Gastrocnemius medialis (tissue), 4 donors: ENCODE measurements around the gene PTCSC3. TPM values are rescaled to one million over a fixed set of nuclear protein-coding genes. Genes with fewer than 3 reads are reported as not detected.

ENCODE experiments used
- ATAC-seq, 2 donors: fragments of 150-250 bp; one replicate each; pipeline ENCODE4 v1.9.1; 2016
- DNase-seq, 2 donors: peaks; one replicate each; pipeline ENCODE4 v3.0.0-alpha.2; 2019
- H3K27ac ChIP-seq, 4 donors: fragments of 200-600 bp; sonication (generic); 1 replicate in 1 of 4; 2 replicates in 3 of 4; pipeline ENCODE4 v1.5.1; 2016 to 2018; ENCODE audit warnings: mild to moderate bottlenecking in 2 of 4, moderate library complexity in 1 of 4
- H3K27me3 ChIP-seq, 3 donors: fragments of 200-600 bp; sonication (generic) in 2 of 3; 1 replicate in 1 of 3; 2 replicates in 2 of 3; pipeline versions ENCODE4 v1.5.1 to v1.6.0; 2016 to 2019; ENCODE audit warnings: mild to moderate bottlenecking in 1 of 3, moderate library complexity in 1 of 3
- H3K36me3 ChIP-seq, 2 donors: fragments of 200-600 bp; sonication (generic) in 1 of 2; one replicate each; pipeline ENCODE4 v1.5.1; 2017 to 2018
- H3K4me1 ChIP-seq, 2 donors: fragments of 200-600 bp; sonication (generic) in 1 of 2; one replicate each; pipeline ENCODE4 v1.5.1; 2016 to 2017; ENCODE audit warnings: mild to moderate bottlenecking in 2 of 2
- H3K4me3 ChIP-seq, 4 donors: fragments of 200-600 bp; sonication (generic) in 3 of 4; 1 replicate in 1 of 4; 2 replicates in 3 of 4; pipeline ENCODE4 v1.5.1; 2016 to 2019; ENCODE audit warnings: mild to moderate bottlenecking in 2 of 4
- H3K9me3 ChIP-seq, 3 donors: fragments of 200-600 bp; sonication (generic) in 2 of 3; 1 replicate in 1 of 3; 2 replicates in 2 of 3; pipeline ENCODE4 v1.5.1; 2016 to 2019
- CTCF ChIP-seq, 5 experiments: fragments of 450-650 bp in 3 of 5; fragments of 200-600 bp in 2 of 5; sonication (generic) in 2 of 5; IDR thresholded peaks in 4 of 5; conservative IDR thresholded peaks in 1 of 5; 1 replicate in 4 of 5; 2 replicates in 1 of 5; pipeline ENCODE4 v1.5.1; 2016 to 2019; ENCODE audit warnings: antibody characterized with exemption in 5 of 5, mild to moderate bottlenecking in 3 of 5, moderate library complexity in 3 of 5
- POLR2A ChIP-seq, 2 donors: fragments of 450-650 bp; IDR thresholded peaks; one replicate each; pipeline ENCODE4 v1.6.1; 2017; ENCODE audit warnings: antibody characterized with exemption in 2 of 2, mild to moderate bottlenecking in 2 of 2, moderate library complexity in 2 of 2
- in situ Hi-C, 4 donors: fragments of 200-750 bp; cut with MboI; loops; one replicate each; pipeline versions ENCODE4 v1.15.0 to v1.8.0; 2017; ENCODE audit warnings: low sequenced_read_pairs in 4 of 4
- intact Hi-C: fragments of 100-400 bp; cut with DNase I; formaldehyde crosslinking; loops from one replicate; pipeline ENCODE4 v1.15.1; 2023; ENCODE audit warnings: low total_unique reads
- total RNA-seq, 4 donors: library from RNA; depleted of rRNA; stranded (reverse); fragments of >200 nt; gene quantifications; one replicate each; pipeline versions ENCODE4 v1.1.0 to v1.2.3, GENCODE V29; 2016

PTCSC3 gene
- total RNA-seq, 4 donors from 2014 or later: not detected

GRCh38 chr14:36174767-36175424 lies 1.6 kb downstream of the PTCSC3 start:
- in situ Hi-C loops (no loop called here), intact Hi-C loops (no loop called here)
- no peaks in the 10 kb centered on the region for H3K36me3 ChIP-seq
- no peak overlapping the region for H3K4me3 ChIP-seq
- ATAC-seq (no peak), DNase-seq (no peak)
- no peaks in the 10 kb centered on the region for H3K27me3 ChIP-seq
- TF ChIP-seq POLR2A (IDR thresholded peaks at IDR 0.05): no peak
- no peak for TF ChIP-seq CTCF (IDR thresholded peaks at IDR 0.05 in 4 of 5, conservative IDR thresholded peaks at IDR 0.05 in 1 of 5)
- H3K9me3 ChIP-seq: no peaks in the 10 kb centered on the region
- H3K4me1 ChIP-seq: no peaks in the 10 kb centered on the region
- H3K27ac ChIP-seq: no peak overlapping the region

- Histone ChIP-seq H3K27ac (no peak overlapping the region), H3K27me3 (no peaks in the 10 kb centered on the region), H3K36me3 (no peaks in the 10 kb centered on the region), H3K4me3 (no peak overlapping the region), H3K4me1 (no peaks in the 10 kb centered on the region), H3K9me3 (no peaks in the 10 kb centered on the region)
- no peak for DNase-seq
- TF ChIP-seq CTCF (IDR thresholded peaks at IDR 0.05 in 4 of 5, conservative IDR thresholded peaks at IDR 0.05 in 1 of 5) (no peak), POLR2A (IDR thresholded peaks at IDR 0.05) (no peak)
- intact Hi-C loops: no loop called here
- in situ Hi-C loops: no loop called here
- ATAC-seq: no peak
Observed at GRCh38 chr14:36173161-36173560, 3.4 kb downstream of the PTCSC3 start.

GRCh38 chr14:36171607-36172006 lies 4.9 kb downstream of the PTCSC3 start:
- Histone ChIP-seq H3K27ac (no peak overlapping the region), H3K4me1 (no peaks in the 10 kb centered on the region), H3K27me3 (no peaks in the 10 kb centered on the region), H3K4me3 (no peak overlapping the region), H3K36me3 (no peaks in the 10 kb centered on the region), H3K9me3 (no peaks in the 10 kb centered on the region)
- ATAC-seq: no peak
- in situ Hi-C loops (no loop called here), intact Hi-C loops (no loop called here)
- DNase-seq: no peak
- TF ChIP-seq POLR2A (IDR thresholded peaks at IDR 0.05): no peak
- no peak for TF ChIP-seq CTCF (IDR thresholded peaks at IDR 0.05 in 4 of 5, conservative IDR thresholded peaks at IDR 0.05 in 1 of 5)

GRCh38 chr14:36167431-36167830 lies 9.1 kb downstream of the PTCSC3 start:
- Histone ChIP-seq H3K4me3 (no peak overlapping the region), H3K4me1 (no peaks in the 10 kb centered on the region), H3K27ac (no peak overlapping the region), H3K27me3 (no peaks in the 10 kb centered on the region), H3K36me3 (no peaks in the 10 kb centered on the region), H3K9me3 (no peaks in the 10 kb centered on the region)
- intact Hi-C loops: no loop called here
- in situ Hi-C loops: no loop called here
- TF ChIP-seq POLR2A (IDR thresholded peaks at IDR 0.05): no peak
- TF ChIP-seq CTCF (IDR thresholded peaks at IDR 0.05 in 4 of 5, conservative IDR thresholded peaks at IDR 0.05 in 1 of 5): no peak
- DNase-seq (no peak), ATAC-seq (no peak)

- ATAC-seq (no peak), DNase-seq (no peak)
- intact Hi-C loops: no loop called here
- in situ Hi-C loops: no loop called here
- TF ChIP-seq POLR2A (IDR thresholded peaks at IDR 0.05) (no peak), CTCF (IDR thresholded peaks at IDR 0.05 in 4 of 5, conservative IDR thresholded peaks at IDR 0.05 in 1 of 5) (no peak)
- H3K36me3 ChIP-seq: no peaks in the 10 kb centered on the region
- H3K27me3 ChIP-seq: no peaks in the 10 kb centered on the region
- H3K4me1 ChIP-seq: no peaks in the 10 kb centered on the region
- H3K27ac ChIP-seq: no peak overlapping the region
- H3K9me3 ChIP-seq: no peaks in the 10 kb centered on the region
- no peak overlapping the region for H3K4me3 ChIP-seq
Observed at GRCh38 chr14:36163451-36163850, 13.1 kb downstream of the PTCSC3 start.
